Pons (tissue), 1 donor: Measurements from ENCODE around the gene GBGT1.
"Not testable (repeated sequence)": the region's sequence is repeated elsewhere in the genome, so short reads cannot be mapped to it uniquely, and the experiment has no call there.

Source experiments
- DNase-seq: peaks from one replicate; pipeline ENCODE4 v3.0.0-alpha.2; 2016; ENCODE audit warnings: low spot score

GBGT1 gene

GRCh38 chr9:133163504-133164172 lies at the start of gene GBGT1:
GBGT1 (minus strand) TSS chr9:133163914; CDS start chr9:133162412, 1,502 bp downstream.
- no peak for DNase-seq

- no peak for DNase-seq
Observed at GRCh38 chr9:133210609-133211008, 46.9 kb upstream of the GBGT1 start.

DNA sequence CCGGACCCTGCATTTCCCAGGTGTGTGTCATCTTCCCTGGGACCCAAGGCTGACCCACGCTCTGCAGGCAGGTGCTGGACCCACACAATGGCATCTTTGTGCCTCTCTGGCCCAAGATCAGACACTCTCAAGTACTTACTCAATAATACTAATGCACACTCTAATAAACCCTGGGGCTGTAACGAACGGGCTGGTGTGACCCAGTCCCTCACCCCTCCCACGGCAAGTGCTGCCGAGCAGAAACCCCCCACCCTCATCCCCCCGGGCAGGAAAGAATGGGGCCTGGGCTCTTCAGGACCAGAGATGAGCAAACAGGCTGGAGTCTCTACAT lies 46.5 kb upstream of the GBGT1 start:
- no peak for DNase-seq

DNA sequence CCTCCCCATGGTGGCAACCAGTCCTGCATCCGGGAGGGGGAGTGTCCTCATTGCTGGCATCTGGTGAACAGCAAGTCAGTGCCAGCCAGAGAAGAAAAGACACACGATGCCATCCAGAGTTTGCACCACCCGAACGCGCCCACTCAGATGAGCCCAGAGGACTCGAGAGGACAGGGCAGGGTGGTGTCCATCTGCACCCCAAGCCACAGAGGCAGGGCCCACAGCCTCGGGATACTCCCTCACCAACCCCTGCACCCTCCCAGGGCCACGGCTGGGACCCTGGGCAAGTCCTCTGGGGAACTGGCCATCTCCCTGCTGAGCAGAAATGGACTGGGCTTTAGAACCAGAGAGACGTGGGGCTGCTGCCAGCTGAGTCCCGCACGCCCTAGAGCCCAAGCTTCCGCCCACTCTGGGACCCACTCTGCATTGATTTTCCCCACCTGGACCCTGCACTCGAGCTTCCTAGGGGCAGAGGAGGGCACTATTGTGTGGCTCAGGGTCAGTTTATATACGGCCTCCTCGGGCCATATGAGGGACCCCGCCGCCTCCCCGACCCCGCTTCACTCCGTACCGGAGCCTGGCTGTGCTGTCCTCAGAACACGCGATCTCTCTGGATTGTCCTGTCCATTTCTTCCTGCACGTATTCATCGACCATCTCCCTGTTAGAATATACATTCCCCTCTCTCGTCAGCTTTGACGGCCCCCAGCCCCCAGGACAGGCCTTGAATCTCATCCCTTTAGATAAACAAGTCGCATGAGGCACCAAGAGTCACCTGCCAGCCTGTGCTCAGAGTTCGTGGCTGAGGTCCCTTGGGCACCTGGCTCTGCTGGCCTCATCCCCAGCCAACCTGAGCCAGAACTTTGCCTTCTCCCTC lies 45.9 kb upstream of the GBGT1 start:
- DNase-seq: not testable (repeated sequence)

DNA sequence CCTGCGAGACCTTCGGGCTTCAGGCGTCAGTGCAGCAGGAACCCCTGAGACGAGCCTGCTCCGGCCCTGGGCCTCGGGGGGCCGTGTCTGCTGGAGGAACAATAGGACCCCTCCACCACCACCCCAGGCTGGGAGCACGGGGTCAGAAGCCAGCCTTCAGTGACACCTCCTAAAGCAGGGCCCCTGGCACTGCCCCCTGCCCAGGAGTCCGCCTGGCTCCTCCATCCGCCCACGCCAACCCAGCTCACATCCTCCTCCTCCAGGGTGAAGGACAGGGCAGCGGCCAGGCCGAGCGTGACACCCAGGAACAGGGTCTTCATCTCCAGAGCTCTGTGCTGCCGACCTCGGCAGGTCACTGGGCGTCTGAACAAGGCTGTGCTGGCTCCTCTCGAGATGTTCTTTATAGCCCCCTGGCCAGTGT lies 45.2 kb upstream of the GBGT1 start, which contains the start of gene OBP2B:
Gene OBP2B (minus strand): TSS at position 371 of the 421 bp plus-strand sequence. CDS start 51 bp downstream, at position 320.
- DNase-seq: not testable (repeated sequence)

DNA sequence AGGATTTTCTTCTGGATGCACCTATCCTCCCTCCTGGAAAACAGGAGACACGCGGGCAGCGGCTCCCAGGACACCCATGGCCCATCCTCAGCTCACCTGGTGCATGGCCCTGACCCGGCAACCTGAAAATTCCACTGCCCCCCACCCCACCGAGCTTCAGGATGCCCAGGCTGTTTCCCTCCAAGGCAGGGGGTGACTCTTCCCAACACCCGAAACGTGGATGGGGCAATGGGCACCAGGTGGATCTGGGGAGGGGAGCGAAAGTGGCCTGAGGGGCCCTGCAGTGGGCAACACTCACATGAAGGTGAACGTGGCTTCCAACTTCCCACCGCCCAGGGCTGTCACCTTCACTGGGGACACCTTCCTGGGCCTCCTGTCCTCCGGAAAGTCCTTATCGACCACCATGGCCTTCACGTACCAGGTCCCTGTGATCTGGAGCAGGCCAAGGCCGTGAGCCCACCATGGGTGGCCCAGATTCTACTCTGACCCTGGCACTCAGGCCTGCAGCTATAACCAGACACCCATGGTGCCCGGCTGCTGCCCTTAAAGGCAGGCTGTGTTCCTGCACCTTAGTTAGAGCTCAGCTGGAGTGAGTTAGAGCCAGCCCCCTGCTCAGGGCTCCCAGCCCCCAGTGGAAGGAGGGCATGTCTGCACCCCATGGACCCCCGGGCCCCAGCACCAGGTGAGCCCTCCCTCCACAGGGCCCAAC lies 44.6 kb upstream of the GBGT1 start:
- not testable (repeated sequence) for DNase-seq

- no peak for DNase-seq
Observed at GRCh38 chr9:133207540-133208170, 43.9 kb upstream of the GBGT1 start.

- no peak for DNase-seq
Observed at GRCh38 chr9:133207021-133207531, 43.4 kb upstream of the GBGT1 start.

DNA sequence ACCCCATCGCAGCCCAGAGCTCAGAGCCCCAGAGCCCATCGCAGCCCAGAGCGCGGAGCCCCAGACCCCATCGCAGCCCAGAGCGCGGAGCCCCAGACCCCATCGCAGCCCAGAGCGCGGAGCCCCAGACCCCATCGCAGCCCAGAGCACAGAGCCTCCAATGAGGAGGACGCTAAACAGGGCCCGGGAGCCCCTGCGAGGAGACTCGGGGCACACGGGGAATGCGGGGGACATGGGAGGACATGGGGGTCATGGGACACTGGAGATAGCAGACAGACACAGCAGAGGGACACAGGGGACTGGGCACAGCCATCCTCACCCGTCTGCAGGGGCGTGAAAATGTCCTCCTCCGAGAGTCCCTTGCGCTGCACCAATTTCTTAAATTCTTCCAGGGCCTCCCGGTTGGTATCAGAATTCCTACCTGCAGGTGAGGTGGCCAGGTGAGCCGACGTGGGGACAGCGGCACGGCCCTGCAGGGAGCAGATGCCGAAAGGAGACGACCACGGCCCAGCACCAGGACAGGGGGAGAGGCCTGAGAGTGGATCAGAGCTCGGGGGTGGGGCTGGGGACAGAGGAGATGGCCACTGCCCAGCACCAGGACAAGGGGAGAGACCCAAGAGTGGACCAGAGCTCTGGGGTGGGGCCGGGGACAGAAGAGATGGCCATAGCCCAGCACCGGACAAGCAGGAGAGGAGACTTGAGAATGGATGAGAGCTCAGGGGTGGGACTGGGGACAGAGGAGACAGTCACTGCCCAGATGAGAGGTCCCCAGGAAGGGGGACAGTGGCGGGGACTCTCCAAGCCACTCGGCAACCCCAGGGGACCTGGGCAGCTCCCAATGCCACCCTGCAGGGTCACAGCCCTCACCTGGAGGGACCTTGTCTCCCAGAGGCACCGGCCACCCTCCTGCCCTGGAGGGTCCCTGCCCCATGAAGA lies 42.5 kb upstream of the GBGT1 start:
- no peak for DNase-seq

DNA sequence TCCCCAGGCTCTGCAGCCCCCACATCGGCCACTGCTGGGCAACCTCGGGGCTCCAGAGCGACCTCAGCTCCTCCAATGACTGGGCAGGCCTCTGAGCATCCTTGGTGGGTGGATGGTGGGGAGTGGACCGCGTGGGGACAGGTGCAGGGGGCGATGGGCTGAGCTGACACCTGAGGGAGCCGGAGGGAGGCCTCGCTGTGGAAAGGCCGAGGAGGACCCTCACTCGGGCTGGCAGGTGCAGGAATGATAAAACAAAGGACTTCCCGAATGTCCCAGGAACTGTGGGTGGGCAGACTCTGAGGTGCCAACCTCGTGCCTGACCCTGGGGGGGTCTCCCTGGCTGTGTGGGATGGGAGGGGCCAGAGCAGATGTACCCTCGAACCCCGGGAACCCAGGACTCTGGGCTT lies 41.8 kb upstream of the GBGT1 start:
- DNase-seq: not testable (repeated sequence)

- DNase-seq: no peak
Observed at GRCh38 chr9:133204993-133205336, 41.3 kb upstream of the GBGT1 start.

DNA sequence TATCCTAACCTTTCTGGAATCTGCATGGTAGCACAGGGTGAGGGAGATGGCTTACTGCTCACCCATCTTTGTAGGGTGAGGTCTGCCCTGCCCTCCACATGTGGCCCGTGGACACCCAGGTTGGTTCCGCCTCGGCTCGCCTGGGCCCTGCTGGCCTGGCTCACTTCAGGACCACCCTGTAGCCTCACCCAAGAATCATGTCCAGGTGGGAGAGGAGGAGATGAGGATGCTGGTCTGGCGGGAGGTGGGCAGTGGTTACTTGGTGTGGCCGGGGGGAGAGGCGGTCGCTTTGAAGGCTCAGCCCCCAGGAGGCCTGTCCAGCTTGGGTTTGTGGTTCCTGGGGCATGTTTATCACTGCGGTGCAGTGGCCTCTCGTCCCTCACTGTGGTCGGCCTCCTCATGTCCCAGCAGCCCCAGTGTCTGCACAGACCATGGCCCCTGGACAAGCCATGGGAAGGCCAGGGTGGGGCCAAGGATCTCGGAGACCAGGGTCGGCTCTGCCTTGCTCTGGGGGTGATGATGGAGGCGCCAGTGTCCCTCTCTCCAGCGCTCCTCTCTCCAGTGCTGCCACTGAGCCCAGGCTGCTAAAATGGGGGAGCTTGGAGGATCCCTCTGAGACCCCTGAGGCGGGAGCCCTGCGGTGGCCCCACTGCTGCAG lies 40.8 kb upstream of the GBGT1 start:
- no peak for DNase-seq

GRCh38 chr9:133203506-133204075 lies 39.9 kb upstream of the GBGT1 start:
- DNase-seq: no peak

GRCh38 chr9:133202688-133203453 lies 39.2 kb upstream of the GBGT1 start:
- no peak for DNase-seq

DNA sequence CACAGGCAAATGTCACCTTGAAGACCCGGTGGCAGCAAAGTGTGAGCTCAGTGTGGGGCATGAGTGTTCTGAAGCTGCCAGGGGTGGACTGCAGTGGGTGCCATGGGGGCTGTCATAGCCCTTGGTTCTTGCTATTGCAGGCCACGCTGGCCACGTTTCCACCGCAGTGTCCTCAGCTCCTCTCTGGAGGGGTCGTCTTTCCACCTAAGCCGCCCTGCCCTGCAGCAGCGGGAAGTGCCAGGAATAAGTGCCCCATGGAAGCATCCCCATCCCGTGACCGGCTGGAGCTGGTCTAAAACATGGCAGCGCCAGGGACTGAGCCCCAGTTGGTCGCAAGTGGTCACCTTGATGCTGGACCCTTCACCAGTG lies 38.4 kb upstream of the GBGT1 start:
- no peak for DNase-seq

- no peak for DNase-seq
Observed at GRCh38 chr9:133201424-133202144, 37.9 kb upstream of the GBGT1 start.

- no peak for DNase-seq
Observed at GRCh38 chr9:133200631-133201030, 36.9 kb upstream of the GBGT1 start.

DNA sequence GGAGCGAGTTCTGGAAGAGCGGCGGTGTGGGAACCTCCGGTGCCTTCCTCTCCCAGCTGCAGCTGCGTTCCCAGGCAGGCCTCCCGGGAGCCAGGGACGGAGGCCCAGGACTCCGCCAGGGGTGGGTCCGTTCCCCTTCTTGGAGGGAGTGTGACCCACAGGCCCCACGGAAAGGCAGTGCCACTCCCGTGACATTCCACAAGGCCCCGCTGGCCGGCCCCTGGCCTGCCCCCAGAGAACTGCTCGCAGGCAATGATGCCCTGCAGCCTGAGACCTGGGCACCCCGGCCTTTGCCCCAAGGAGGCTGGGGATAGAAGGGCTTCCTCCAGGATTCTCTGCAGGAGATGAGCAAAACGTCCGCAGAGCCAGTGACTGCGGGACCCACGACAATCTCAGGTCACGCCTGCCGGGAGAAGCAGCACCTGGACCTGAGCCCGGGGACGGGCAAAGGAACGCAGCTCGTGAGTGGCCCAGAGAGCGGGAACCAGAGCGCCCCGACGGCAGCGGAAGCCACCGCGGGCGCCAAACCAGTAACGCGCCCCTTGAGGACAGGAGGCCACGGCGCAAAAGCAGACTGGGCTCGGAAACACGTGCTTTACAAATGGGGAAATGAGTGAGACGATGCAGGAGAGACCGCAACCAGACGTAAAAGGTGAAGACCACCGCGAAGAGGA lies 36.1 kb upstream of the GBGT1 start:
- peak; percentile 4 for DNase-seq
